Measurements from ENCODE around the gene ARGLU1. TPM values are rescaled to one million over a fixed set of nuclear protein-coding genes. Genes with fewer than 3 reads are reported as not detected.
"Not testable (repeated sequence)": the region's sequence is repeated elsewhere in the genome, so short reads cannot be mapped to it uniquely, and the experiment has no call there.

ARGLU1 gene
- total and polyA plus RNA-seq, 9 of the 15 experiments (the other 6 are each of a cell fraction or from before 2014, with no cell fraction given) = 19.3 to 99.9 (median 49.3) TPM

DNA sequence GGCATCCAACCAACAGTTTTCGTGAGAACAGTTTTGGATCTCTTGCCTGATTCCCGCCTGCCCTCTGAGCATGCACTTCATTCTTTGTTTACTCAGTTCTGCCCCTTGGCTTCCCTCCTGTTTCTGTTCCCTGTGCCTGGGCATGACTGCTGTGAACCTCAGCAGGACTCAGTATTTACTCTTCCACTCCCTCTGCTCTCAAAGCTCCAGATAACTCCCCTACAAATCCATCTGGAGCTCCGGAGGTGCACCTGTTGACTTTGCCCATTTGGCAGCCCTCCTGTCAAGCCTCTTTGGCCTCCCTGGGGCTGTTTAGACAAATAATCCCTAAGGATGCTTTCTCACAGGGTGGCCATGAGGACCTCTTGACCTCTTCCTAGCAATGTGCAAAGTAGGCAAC lies 34.2 kb upstream of the ARGLU1 start (continued):
- TF ChIP-seq, protein P1, sequence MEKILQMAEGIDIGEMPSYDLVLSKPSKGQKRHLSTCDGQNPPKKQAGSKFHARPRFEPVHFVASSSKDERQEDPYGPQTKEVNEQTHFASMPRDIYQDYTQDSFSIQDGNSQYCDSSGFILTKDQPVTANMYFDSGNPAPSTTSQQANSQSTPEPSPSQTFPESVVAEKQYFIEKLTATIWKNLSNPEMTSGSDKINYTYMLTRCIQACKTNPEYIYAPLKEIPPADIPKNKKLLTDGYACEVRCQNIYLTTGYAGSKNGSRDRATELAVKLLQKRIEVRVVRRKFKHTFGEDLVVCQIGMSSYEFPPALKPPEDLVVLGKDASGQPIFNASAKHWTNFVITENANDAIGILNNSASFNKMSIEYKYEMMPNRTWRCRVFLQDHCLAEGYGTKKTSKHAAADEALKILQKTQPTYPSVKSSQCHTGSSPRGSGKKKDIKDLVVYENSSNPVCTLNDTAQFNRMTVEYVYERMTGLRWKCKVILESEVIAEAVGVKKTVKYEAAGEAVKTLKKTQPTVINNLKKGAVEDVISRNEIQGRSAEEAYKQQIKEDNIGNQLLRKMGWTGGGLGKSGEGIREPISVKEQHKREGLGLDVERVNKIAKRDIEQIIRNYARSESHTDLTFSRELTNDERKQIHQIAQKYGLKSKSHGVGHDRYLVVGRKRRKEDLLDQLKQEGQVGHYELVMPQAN (IDR thresholded peaks at IDR 0.05; ENCODE audit: borderline replicate concordance) = no peak
- TF ChIP-seq RFX1 (IDR thresholded peaks at IDR 0.05) = no peak
- no peak for TF ChIP-seq NONO (IDR thresholded peaks at IDR 0.05; ENCODE audit: low read depth in 2 of 2, low read length in 1 of 2)
- TF ChIP-seq SAFB2 (IDR thresholded peaks at IDR 0.05; ENCODE audit: borderline replicate concordance, low read depth, low read length, severe bottlenecking) = no peak
- no peak for TF ChIP-seq SIN3A (IDR thresholded peaks at IDR 0.05; ENCODE audit: borderline replicate concordance in 2 of 2, control insufficient read depth in 1 of 2, low read depth in 2 of 2, low read length in 2 of 2)

DNA sequence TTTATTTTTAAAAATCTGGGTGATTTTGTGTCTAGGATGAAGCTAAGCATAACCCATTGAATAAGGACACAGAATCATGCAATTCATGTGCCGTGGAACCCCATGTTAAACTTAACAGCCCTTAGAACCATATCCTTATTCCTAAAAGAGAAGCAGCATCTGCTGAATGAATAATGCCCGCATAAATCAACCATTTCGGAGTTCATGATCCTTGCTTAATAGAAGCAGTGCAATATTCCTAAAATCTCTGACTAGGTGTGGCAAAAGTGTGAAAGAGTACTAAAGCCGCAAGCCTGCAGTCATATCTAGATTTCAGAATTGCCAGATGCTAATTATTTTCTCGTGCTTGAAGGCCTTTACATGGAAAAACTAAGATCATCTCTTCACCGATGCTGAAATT lies 33.6 kb upstream of the ARGLU1 start:
- Histone ChIP-seq H2AFZ (ENCODE audit: low read depth, low read length) (no peak overlapping the region), H3K4me2 (ENCODE audit: insufficient read depth, low read length) (no peak overlapping the region), H3K4me3 (no peak overlapping the region), H3K9ac (ENCODE audit: insufficient read depth in 1 of 2, low read depth in 2 of 2, low read length in 2 of 2) (no peak overlapping the region), H3K27ac (ENCODE audit: extremely low read depth, low read depth, low read length) (no peak overlapping the region), H3K79me2 (ENCODE audit: control insufficient read depth, insufficient read depth, low read length) (no peaks in the 10 kb centered on the region), H3K27me3 (ENCODE audit: control insufficient read depth in 2 of 2, insufficient read depth in 2 of 2, low read length in 2 of 2) (no peaks in the 10 kb centered on the region; a peak in 1 of 5 replicates), H3K36me3 (ENCODE audit: control insufficient read depth, insufficient read depth, low read length) (no peaks in the 10 kb centered on the region), H3K4me1 (replicated peaks in 1 of 2; ENCODE audit: control insufficient read depth in 2 of 2, insufficient read depth in 2 of 2, low read length in 2 of 2) (no peaks in the 10 kb centered on the region), H3K9me3 (replicated peaks; ENCODE audit: control insufficient read depth, insufficient read depth, low read depth, low read length) (no peaks in the 10 kb centered on the region), H4K20me1 (replicated peaks; ENCODE audit: control insufficient read depth, insufficient read depth, low read length) (no peaks in the 10 kb centered on the region), H3K9me1 (ENCODE audit: control insufficient read depth, insufficient read depth, low read length) (no peaks in the 10 kb centered on the region)
- FAIRE-seq = no peak
- 2% methylated on average over 6 of the region's 6 CpGs for WGBS (ENCODE audit: insufficient coverage, low coverage, missing lambda C conversion rate)
- no peak for ATAC-seq
- no peak for TF ChIP-seq JUNB (CRISPR knock-in tag; conservative IDR thresholded peaks at IDR 0.05)
- TF ChIP-seq ZNF551 (CRISPR knock-in tag; IDR thresholded peaks at IDR 0.05) = no peak
- TF ChIP-seq RNF2 (IDR thresholded peaks at IDR 0.05) = no peak
- no peak for TF ChIP-seq RFX1 (IDR thresholded peaks at IDR 0.05)
- TF ChIP-seq POLR2G (IDR thresholded peaks at IDR 0.05; ENCODE audit: low read depth, low read length) = no peak
- TF ChIP-seq POLR3G (IDR thresholded peaks at IDR 0.05; ENCODE audit: extremely low read depth, insufficient read length, insufficient replicate concordance) = no peak
- no peak for TF ChIP-seq NR3C1 (CRISPR knock-in tag; IDR thresholded peaks at IDR 0.05)
- TF ChIP-seq, protein P2, sequence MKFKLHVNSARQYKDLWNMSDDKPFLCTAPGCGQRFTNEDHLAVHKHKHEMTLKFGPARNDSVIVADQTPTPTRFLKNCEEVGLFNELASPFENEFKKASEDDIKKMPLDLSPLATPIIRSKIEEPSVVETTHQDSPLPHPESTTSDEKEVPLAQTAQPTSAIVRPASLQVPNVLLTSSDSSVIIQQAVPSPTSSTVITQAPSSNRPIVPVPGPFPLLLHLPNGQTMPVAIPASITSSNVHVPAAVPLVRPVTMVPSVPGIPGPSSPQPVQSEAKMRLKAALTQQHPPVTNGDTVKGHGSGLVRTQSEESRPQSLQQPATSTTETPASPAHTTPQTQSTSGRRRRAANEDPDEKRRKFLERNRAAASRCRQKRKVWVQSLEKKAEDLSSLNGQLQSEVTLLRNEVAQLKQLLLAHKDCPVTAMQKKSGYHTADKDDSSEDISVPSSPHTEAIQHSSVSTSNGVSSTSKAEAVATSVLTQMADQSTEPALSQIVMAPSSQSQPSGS (CRISPR knock-in tag; IDR thresholded peaks at IDR 0.05) = no peak
- ChIA-PET POLR2A (no interaction called here), CTCF (ENCODE audit: low intra/inter-chr PET ratio) (no interaction called here)
- in situ Hi-C loops (cut with MboI) (no loop called here), intact Hi-C loops (cut with micrococcal nuclease) (no loop called here)
- BruUV-seq (replicated peaks) = no TSS peak
- no peak for DNase-seq (ENCODE audit: extremely low read depth in 1 of 4, low spot score in 3 of 4)

DNA sequence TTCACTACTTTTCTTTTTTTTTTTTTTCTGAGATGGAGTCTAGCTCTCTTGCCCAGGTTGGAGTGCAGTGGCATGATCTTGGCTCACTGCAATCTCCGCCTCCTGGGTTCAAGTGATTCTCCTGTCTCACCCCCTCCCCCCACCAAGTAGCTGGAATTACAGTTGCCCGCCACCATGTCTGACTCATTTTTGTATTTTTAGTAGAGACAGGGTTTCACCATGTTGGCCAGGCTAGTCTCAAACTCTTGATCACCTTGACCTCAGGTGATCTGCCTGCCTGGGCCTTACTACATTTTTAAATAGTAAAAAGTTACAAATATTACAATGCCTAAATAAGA lies 32.8 kb upstream of the ARGLU1 start:
- intact Hi-C loops (cut with micrococcal nuclease) = not testable (repeated sequence)
- 0% methylated on average over 2 of the region's 2 CpGs for WGBS (ENCODE audit: insufficient coverage, low coverage, missing lambda C conversion rate)

More for the DNA sequence above, 32.8 kb upstream of the ARGLU1 start:
- in situ Hi-C loops (cut with MboI); H3K36me3 ChIP-seq (ENCODE audit: control insufficient read depth, insufficient read depth, low read length); H4K20me1 ChIP-seq (replicated peaks; ENCODE audit: control insufficient read depth, insufficient read depth, low read length); H3K9me1 ChIP-seq (ENCODE audit: control insufficient read depth, insufficient read depth, low read length); FAIRE-seq; H2AFZ ChIP-seq (ENCODE audit: low read depth, low read length); H3K9ac ChIP-seq (ENCODE audit: insufficient read depth in 1 of 2, low read depth in 2 of 2, low read length in 2 of 2); DNase-seq (ENCODE audit: extremely low read depth in 1 of 4, low spot score in 3 of 4); H3K4me2 ChIP-seq (ENCODE audit: insufficient read depth, low read length); H3K9me3 ChIP-seq (replicated peaks; ENCODE audit: control insufficient read depth, insufficient read depth, low read depth, low read length); H3K27me3 ChIP-seq (ENCODE audit: control insufficient read depth in 2 of 2, insufficient read depth in 2 of 2, low read length in 2 of 2); BruUV-seq (replicated peaks); H3K79me2 ChIP-seq (ENCODE audit: control insufficient read depth, insufficient read depth, low read length); ATAC-seq; H3K27ac ChIP-seq (ENCODE audit: extremely low read depth, low read depth, low read length); CTCF ChIA-PET (ENCODE audit: low intra/inter-chr PET ratio); H3K4me3 ChIP-seq; H3K4me1 ChIP-seq (replicated peaks in 1 of 2; ENCODE audit: control insufficient read depth in 2 of 2, insufficient read depth in 2 of 2, low read length in 2 of 2): not testable (repeated sequence)
- POLR2A ChIA-PET = interaction anchor here (0.8 kb wide), 1 partner anchor 35 kb away, joined by 3 read pairs; no protein-coding TSS in a partner anchor
